AG04450 (cell line): ENCODE results near the gene FURIN. TPM values are rescaled to one million over a fixed set of nuclear protein-coding genes. Genes with fewer than 3 reads are reported as not detected.

ENCODE experiments used
- CTCF ChIA-PET: fragments of 300-600, 350-600 bp; formaldehyde crosslinking; extraction: SDS; loops from one replicate; lab custom pipeline; 2022; ENCODE audit warnings: antibody characterized with exemption, inconsistent platforms; lab: Charles Lee
- POLR2A ChIA-PET: fragments of 350-600 bp; formaldehyde crosslinking; extraction: SDS; loops from one replicate; lab custom pipeline; 2021; ENCODE audit warnings: antibody characterized with exemption, inconsistent platforms; lab: Yijun Ruan, JAX
- DNase-seq: peaks from one replicate; pipeline ENCODE4 v3.0.0-alpha.2; 2011; ENCODE audit warnings: low read depth, low spot score
- H3K27ac ChIP-seq: one replicate; pipeline ENCODE4 v1.5.1; 2012; ENCODE audit warnings: low read depth, low read length, control low read depth
- H3K27me3 ChIP-seq: one replicate; pipeline ENCODE4 v1.6.0; 2012; ENCODE audit warnings: low read length; ENCODE audit not compliant: control insufficient read depth, insufficient read depth
- H3K4me3 ChIP-seq: 2 replicates; pipeline ENCODE4 v1.5.1; 2011; ENCODE audit warnings: mild to moderate bottlenecking, low read depth, low read length, control low read depth
- H3K9me3 ChIP-seq: 2 replicates; pipeline ENCODE4 v1.5.1; 2012; ENCODE audit warnings: low read length; ENCODE audit not compliant: control insufficient read depth, insufficient read depth
- CTCF ChIP-seq: IDR thresholded peaks from 2 replicates; pipeline ENCODE4 v1.5.1; 2011; ENCODE audit warnings: low read depth, low read length, control low read depth, inconsistent platforms
- polyA plus RNA-seq: library from polyadenylated mRNA; depleted of rRNA; stranded (reverse); fragments of >200 nt; gene quantifications from 2 replicates; pipeline ENCODE4 v1.2.3, GENCODE V29; 2011

Gene FURIN
- polyA plus RNA-seq, 1 experiment, result 14.0 TPM

GRCh38 chr15:90884719-90885431 lies 16.5 kb downstream of the FURIN start:
- TF ChIP-seq CTCF, result no peak
- Histone ChIP-seq H3K9me3 (no peaks in the 10 kb centered on the region; the same call in 1 of the 2 replicates), H3K4me3 (peak overlapping the region; percentile 57), H3K27ac (peak overlapping the region; percentile 47), H3K27me3 (no peaks in the 10 kb centered on the region)
- DNase-seq, result no peak
- POLR2A ChIA-PET, result interaction anchor here (1.2 to 1.6 kb wide), 2 partner anchors 168 to 237 kb away, joined by 5 to 7 read pairs; partner anchors contain the start of gene BLM
- CTCF ChIA-PET, result interaction anchor here (0.5 to 3.8 kb wide), 32 partner anchors 9 to 592 kb away, joined by 3 to 139 read pairs (median 6); partner anchors contain the start of genes FURIN, HDDC3 and UNC45A

GRCh38 chr15:90885432-90886290 lies 17.3 kb downstream of the FURIN start:
- Histone ChIP-seq H3K27me3 (no peaks in the 10 kb centered on the region), H3K9me3 (no peaks in the 10 kb centered on the region; the same call in 1 of the 2 replicates), H3K4me3 (0 out of 2 replicates have a peak overlapping the region, but pooled peaks have one; percentile 7), H3K27ac (no peak overlapping the region)
- peak; percentile 24 for DNase-seq
- ChIA-PET CTCF (interaction anchor here (0.5 to 3.8 kb wide), 52 partner anchors 10 to 729 kb away, joined by 3 to 139 read pairs (median 4); partner anchors contain the start of genes BLM, FURIN, HDDC3 and UNC45A), POLR2A (interaction anchor here (0.5 to 1.6 kb wide), 2 partner anchors 237 to 238 kb away, joined by 5 to 6 read pairs; no protein-coding TSS in a partner anchor)
- peak; percentile 99 for TF ChIP-seq CTCF

GRCh38 chr15:90886291-90886614 lies 17.9 kb downstream of the FURIN start:
- no peaks in the 10 kb centered on the region for H3K27me3 ChIP-seq
- CTCF ChIA-PET, result interaction anchor here (0.6 to 3.8 kb wide), 39 partner anchors 10 to 729 kb away, joined by 3 to 139 read pairs (median 4); partner anchors contain the start of genes BLM, FURIN, HDDC3 and UNC45A

GRCh38 chr15:90887037-90887481 lies 18.7 kb downstream of the FURIN start:
- H3K4me3 ChIP-seq, result no peak overlapping the region
- H3K27ac ChIP-seq, result no peak overlapping the region
- ChIA-PET POLR2A (interaction anchor here (0.6 kb wide), 1 partner anchor 15 kb away, joined by 3 read pairs; no protein-coding TSS in a partner anchor), CTCF (interaction anchor here (2.2 to 3.8 kb wide), 7 partner anchors 10 to 567 kb away, joined by 8 to 139 read pairs (median 17); partner anchors contain the start of genes HDDC3 and UNC45A)
- no peak for DNase-seq
- no peaks in the 10 kb centered on the region for H3K27me3 ChIP-seq
- H3K9me3 ChIP-seq, result no peaks in the 10 kb centered on the region; the same call in 1 of the 2 replicates
- no peak for TF ChIP-seq CTCF

More at GRCh38 chr15:90886291-90886614, 17.9 kb downstream of the FURIN start:
- TF ChIP-seq CTCF, result no peak
- no peaks in the 10 kb centered on the region; the same call in 1 of the 2 replicates for H3K9me3 ChIP-seq
- POLR2A ChIA-PET, result no interaction called here
- no peak overlapping the region for H3K27ac ChIP-seq
- no peak overlapping the region for H3K4me3 ChIP-seq
- no peak for DNase-seq
